Endothelial cell of umbilical vein (primary cell): ENCODE results near the gene MAEA.

Experiments
- EZH2 ChIP-seq: IDR thresholded peaks from 2 replicates; pipeline ENCODE4 v1.6.1; 2012; ENCODE audit warnings: borderline replicate concordance, low read depth, mild to moderate bottlenecking, moderate library complexity, low read length, inconsistent platforms; ENCODE audit not compliant: severe bottlenecking
- FOS ChIP-seq: IDR thresholded peaks from 2 replicates; pipeline ENCODE4 v1.6.1; 2011; ENCODE audit warnings: mild to moderate bottlenecking, low read length, moderate library complexity, borderline replicate concordance; ENCODE audit not compliant: insufficient read depth
- GATA2 ChIP-seq: IDR thresholded peaks from 2 replicates; pipeline ENCODE4 v1.7.0; 2011; ENCODE audit warnings: low read depth, mild to moderate bottlenecking, moderate library complexity, mixed read lengths, low read length; ENCODE audit not compliant: insufficient read length, insufficient read depth
- JUN ChIP-seq: IDR thresholded peaks from 2 replicates; pipeline ENCODE4 v1.6.1; 2011; ENCODE audit warnings: borderline replicate concordance, low read depth; ENCODE audit not compliant: insufficient read length, insufficient read depth
- MYC ChIP-seq: IDR thresholded peaks from one replicate; pipeline ENCODE4 v1.6.1; 2011; ENCODE audit warnings: mild to moderate bottlenecking, low read depth, low read length
- POLR2A ChIP-seq: IDR thresholded peaks from 2 replicates; pipeline ENCODE4 v1.6.1; 2012; ENCODE audit warnings: low read depth, mild to moderate bottlenecking, control low read depth, low read length
- POLR2AphosphoS5 ChIP-seq: IDR thresholded peaks from 2 replicates; pipeline ENCODE4 v1.6.1; 2012; ENCODE audit warnings: low read depth, mild to moderate bottlenecking, control low read depth, low read length, moderate library complexity; ENCODE audit not compliant: insufficient read depth
- TF ChIP-seq, protein P1 (sequence below), 2 donors: IDR thresholded peaks; 1 replicate in 1 of 2; 2 replicates in 1 of 2; pipeline ENCODE4 v1.5.1; 2011; ENCODE audit warnings: low read length in 2 of 2, mild to moderate bottlenecking in 2 of 2, moderate library complexity in 2 of 2, control low read depth in 1 of 2, inconsistent platforms in 1 of 2, low read depth in 1 of 2; ENCODE audit not compliant: insufficient read depth in 1 of 2; ENCODE audit errors: extremely low read depth in 1 of 2
- TF ChIP-seq, protein P2 (sequence below): IDR thresholded peaks from 2 replicates; pipeline ENCODE4 v1.6.1; 2011; ENCODE audit not compliant: insufficient read depth, insufficient read length

DNA sequence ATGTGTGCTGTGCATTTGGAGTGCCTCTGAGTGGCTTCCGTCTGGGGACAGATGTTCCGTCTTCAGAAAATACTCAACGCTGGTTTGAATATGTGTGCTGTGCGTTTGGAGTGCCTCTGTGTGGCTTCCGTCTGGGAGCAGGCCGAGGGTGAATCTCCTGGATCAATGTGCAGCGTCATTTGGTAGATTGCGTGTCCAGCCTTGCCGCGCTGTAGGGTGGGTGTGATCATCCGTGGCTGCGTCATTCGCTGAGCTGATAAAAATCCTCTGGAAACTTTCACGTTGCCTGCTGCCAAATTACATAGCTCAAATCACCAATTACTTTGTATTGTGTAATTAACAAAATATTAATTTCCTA lies 69.4 kb downstream of the MAEA start:
- TF ChIP-seq EZH2 (no peak), POLR2A (no peak), POLR2AphosphoS5 (no peak), MYC (no peak), JUN (no peak), FOS (no peak), GATA2 (no peak)
- TF ChIP-seq, protein P1, sequence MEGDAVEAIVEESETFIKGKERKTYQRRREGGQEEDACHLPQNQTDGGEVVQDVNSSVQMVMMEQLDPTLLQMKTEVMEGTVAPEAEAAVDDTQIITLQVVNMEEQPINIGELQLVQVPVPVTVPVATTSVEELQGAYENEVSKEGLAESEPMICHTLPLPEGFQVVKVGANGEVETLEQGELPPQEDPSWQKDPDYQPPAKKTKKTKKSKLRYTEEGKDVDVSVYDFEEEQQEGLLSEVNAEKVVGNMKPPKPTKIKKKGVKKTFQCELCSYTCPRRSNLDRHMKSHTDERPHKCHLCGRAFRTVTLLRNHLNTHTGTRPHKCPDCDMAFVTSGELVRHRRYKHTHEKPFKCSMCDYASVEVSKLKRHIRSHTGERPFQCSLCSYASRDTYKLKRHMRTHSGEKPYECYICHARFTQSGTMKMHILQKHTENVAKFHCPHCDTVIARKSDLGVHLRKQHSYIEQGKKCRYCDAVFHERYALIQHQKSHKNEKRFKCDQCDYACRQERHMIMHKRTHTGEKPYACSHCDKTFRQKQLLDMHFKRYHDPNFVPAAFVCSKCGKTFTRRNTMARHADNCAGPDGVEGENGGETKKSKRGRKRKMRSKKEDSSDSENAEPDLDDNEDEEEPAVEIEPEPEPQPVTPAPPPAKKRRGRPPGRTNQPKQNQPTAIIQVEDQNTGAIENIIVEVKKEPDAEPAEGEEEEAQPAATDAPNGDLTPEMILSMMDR (IDR thresholded peaks at IDR 0.05; ENCODE audit: extremely low read depth in 1 of 2, insufficient read depth in 1 of 2, low read depth in 1 of 2, low read length in 2 of 2), result no peak
- TF ChIP-seq, protein P2, sequence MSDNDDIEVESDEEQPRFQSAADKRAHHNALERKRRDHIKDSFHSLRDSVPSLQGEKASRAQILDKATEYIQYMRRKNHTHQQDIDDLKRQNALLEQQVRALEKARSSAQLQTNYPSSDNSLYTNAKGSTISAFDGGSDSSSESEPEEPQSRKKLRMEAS, result no peak
